ENCODE data around the gene STXBP5L. TPM values are rescaled to one million over a fixed set of nuclear protein-coding genes. Genes with fewer than 3 reads are reported as not detected.

The STXBP5L gene
- total and polyA plus RNA-seq, 9 donors: 2.5 to 50.2 (median 18.3) TPM

GRCh38 chr3:121153851-121154250 lies 245.8 kb downstream of the STXBP5L start:
- Histone ChIP-seq H3K4me1 (ENCODE audit: insufficient read depth) (no peaks in the 10 kb centered on the region), H3K4me3 (no peak overlapping the region), H3K27me3 (no peaks in the 10 kb centered on the region), H3K27ac (no peak overlapping the region), H3K9me3 (no peaks in the 10 kb centered on the region), H3K36me3 (no peaks in the 10 kb centered on the region)
- no peak for DNase-seq
- WGBS, 3 donors: 24 to 48% (median 26%) methylated on average over 1 of the region's 1 CpG
- intact Hi-C loops (cut with DNase I): no loop called here
- TF ChIP-seq EP300 (IDR thresholded peaks at IDR 0.05): no peak
- no peak for TF ChIP-seq CTCF (IDR thresholded peaks at IDR 0.05)
- TF ChIP-seq POLR2A (IDR thresholded peaks at IDR 0.05): no peak

- no peak overlapping the region for H3K4me3 ChIP-seq
- no peak for TF ChIP-seq EP300 (IDR thresholded peaks at IDR 0.05)
- no peak for TF ChIP-seq CTCF (IDR thresholded peaks at IDR 0.05)
- TF ChIP-seq POLR2A (IDR thresholded peaks at IDR 0.05): no peak
- intact Hi-C loops (cut with DNase I): no loop called here
- no peaks in the 10 kb centered on the region for H3K4me1 ChIP-seq (ENCODE audit: insufficient read depth)
- 63 to 77% (median 71%) methylated on average over 1 of the region's 1 CpG for WGBS, 3 donors
- H3K9me3 ChIP-seq: no peaks in the 10 kb centered on the region
- H3K36me3 ChIP-seq: no peaks in the 10 kb centered on the region
- H3K27me3 ChIP-seq: no peaks in the 10 kb centered on the region
- no peak overlapping the region for H3K27ac ChIP-seq
- no peak for DNase-seq
These were observed 247.0 kb downstream of the STXBP5L start for GRCh38 chr3:121155028-121155427.

GRCh38 chr3:121165397-121165837 lies 257.4 kb downstream of the STXBP5L start:
- Histone ChIP-seq H3K4me1 (ENCODE audit: insufficient read depth) (no peaks in the 10 kb centered on the region), H3K27me3 (no peaks in the 10 kb centered on the region), H3K27ac (no peak overlapping the region), H3K9me3 (no peaks in the 10 kb centered on the region), H3K36me3 (no peaks in the 10 kb centered on the region), H3K4me3 (no peak overlapping the region)
- no peak for DNase-seq
- 70 to 78% (median 71%) methylated on average over 7 of the region's 7 CpGs for WGBS, 3 donors
- intact Hi-C loops (cut with DNase I): no loop called here
- TF ChIP-seq POLR2A (IDR thresholded peaks at IDR 0.05) (no peak), CTCF (IDR thresholded peaks at IDR 0.05) (no peak), EP300 (IDR thresholded peaks at IDR 0.05) (no peak)

GRCh38 chr3:121167374-121168139 lies 259.6 kb downstream of the STXBP5L start:
- no peak overlapping the region for H3K27ac ChIP-seq
- no peak overlapping the region for H3K4me3 ChIP-seq
- no peaks in the 10 kb centered on the region for H3K36me3 ChIP-seq
- intact Hi-C loops (cut with DNase I): no loop called here
- no peaks in the 10 kb centered on the region for H3K9me3 ChIP-seq
- TF ChIP-seq CTCF (IDR thresholded peaks at IDR 0.05): no peak
- no peaks in the 10 kb centered on the region for H3K4me1 ChIP-seq (ENCODE audit: insufficient read depth)
- no peaks in the 10 kb centered on the region for H3K27me3 ChIP-seq
- no peak for DNase-seq
- WGBS, 3 donors: 77 to 90% (median 86%) methylated on average over 4 of the region's 4 CpGs

All from ovary (tissue), 9 donors.